ENCODE measurements around the gene DLGAP4. TPM values are rescaled to one million over a fixed set of nuclear protein-coding genes. Genes with fewer than 3 reads are reported as not detected.

The DLGAP4 gene
- total and polyA plus RNA-seq, 9 of the 15 experiments (the other 6 are each of a cell fraction or from before 2014, with no cell fraction given), result 0.31 to 34.1 (median 4.5) TPM

DNA sequence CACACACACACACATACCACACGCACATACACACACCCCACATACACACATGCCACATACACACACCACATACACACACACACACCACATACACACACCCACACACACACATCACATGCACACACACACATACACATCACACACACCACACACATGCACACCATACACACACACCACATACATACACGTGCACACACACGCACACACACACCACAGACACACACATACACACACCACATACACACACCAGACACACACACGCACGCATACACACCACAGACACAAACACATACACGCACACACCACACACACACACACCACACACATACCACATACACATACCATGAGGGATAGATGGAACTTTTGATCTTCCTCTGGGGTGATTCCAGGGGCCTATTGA is 90.2 kb downstream of the DLGAP4 start (continued):
- TF ChIP-seq, protein P1, sequence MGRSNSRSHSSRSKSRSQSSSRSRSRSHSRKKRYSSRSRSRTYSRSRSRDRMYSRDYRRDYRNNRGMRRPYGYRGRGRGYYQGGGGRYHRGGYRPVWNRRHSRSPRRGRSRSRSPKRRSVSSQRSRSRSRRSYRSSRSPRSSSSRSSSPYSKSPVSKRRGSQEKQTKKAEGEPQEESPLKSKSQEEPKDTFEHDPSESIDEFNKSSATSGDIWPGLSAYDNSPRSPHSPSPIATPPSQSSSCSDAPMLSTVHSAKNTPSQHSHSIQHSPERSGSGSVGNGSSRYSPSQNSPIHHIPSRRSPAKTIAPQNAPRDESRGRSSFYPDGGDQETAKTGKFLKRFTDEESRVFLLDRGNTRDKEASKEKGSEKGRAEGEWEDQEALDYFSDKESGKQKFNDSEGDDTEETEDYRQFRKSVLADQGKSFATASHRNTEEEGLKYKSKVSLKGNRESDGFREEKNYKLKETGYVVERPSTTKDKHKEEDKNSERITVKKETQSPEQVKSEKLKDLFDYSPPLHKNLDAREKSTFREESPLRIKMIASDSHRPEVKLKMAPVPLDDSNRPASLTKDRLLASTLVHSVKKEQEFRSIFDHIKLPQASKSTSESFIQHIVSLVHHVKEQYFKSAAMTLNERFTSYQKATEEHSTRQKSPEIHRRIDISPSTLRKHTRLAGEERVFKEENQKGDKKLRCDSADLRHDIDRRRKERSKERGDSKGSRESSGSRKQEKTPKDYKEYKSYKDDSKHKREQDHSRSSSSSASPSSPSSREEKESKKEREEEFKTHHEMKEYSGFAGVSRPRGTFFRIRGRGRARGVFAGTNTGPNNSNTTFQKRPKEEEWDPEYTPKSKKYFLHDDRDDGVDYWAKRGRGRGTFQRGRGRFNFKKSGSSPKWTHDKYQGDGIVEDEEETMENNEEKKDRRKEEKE (IDR thresholded peaks at IDR 0.05; ENCODE audit: borderline replicate concordance in 1 of 2, control insufficient read depth in 1 of 2, low read depth in 2 of 2, low read length in 1 of 2), result 0 out of 4 replicates have a peak, but pooled peaks of 1 of the 2 experiments have one; percentile 17
- no peak for TF ChIP-seq ZNF217 (CRISPR knock-in tag; IDR thresholded peaks at IDR 0.05)
- no peak for TF ChIP-seq GATAD2A (IDR thresholded peaks at IDR 0.05)
- no peak for TF ChIP-seq SMARCC2 (IDR thresholded peaks at IDR 0.05; ENCODE audit: low read depth)
- TF ChIP-seq CSDE1 (IDR thresholded peaks at IDR 0.05), result no peak
- TF ChIP-seq, protein P2, sequence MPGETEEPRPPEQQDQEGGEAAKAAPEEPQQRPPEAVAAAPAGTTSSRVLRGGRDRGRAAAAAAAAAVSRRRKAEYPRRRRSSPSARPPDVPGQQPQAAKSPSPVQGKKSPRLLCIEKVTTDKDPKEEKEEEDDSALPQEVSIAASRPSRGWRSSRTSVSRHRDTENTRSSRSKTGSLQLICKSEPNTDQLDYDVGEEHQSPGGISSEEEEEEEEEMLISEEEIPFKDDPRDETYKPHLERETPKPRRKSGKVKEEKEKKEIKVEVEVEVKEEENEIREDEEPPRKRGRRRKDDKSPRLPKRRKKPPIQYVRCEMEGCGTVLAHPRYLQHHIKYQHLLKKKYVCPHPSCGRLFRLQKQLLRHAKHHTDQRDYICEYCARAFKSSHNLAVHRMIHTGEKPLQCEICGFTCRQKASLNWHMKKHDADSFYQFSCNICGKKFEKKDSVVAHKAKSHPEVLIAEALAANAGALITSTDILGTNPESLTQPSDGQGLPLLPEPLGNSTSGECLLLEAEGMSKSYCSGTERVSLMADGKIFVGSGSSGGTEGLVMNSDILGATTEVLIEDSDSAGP (CRISPR knock-in tag; IDR thresholded peaks at IDR 0.05), result no peak
- peak; percentile 68 for TF ChIP-seq PHF20 (IDR thresholded peaks at IDR 0.05; ENCODE audit: partially characterized antibody)

All from K562 (cell line).